Ascending aorta (tissue), 2 donors: ENCODE measurements around the gene SIM2. TPM values are rescaled to one million over a fixed set of nuclear protein-coding genes. Genes with fewer than 3 reads are reported as not detected.
A peak's percentile ranks its signal among the peaks of the same experiment; 100 is the strongest.

Experiments
- DNase-seq, 2 donors: peaks; one replicate each; pipeline ENCODE4 v3.0.0-alpha.2; 2019; ENCODE audit warnings: low spot score in 2 of 2
- H3K27ac ChIP-seq, 2 donors: fragments of 200-600 bp; sonication (generic); one replicate each; pipeline ENCODE4 v1.5.1; 2016 to 2017; ENCODE audit warnings: mild to moderate bottlenecking in 1 of 2
- H3K27me3 ChIP-seq: fragments of 200-600 bp; sonication (generic); one replicate; pipeline ENCODE4 v1.5.1; 2017
- H3K36me3 ChIP-seq, 2 donors: fragments of 200-600 bp; sonication (generic); one replicate each; pipeline ENCODE4 v1.5.1; 2016
- H3K4me1 ChIP-seq, 2 donors: fragments of 200-600 bp; sonication (generic); one replicate each; pipeline ENCODE4 v1.5.1; 2016 to 2017; ENCODE audit warnings: mild to moderate bottlenecking in 1 of 2
- H3K4me3 ChIP-seq, 2 donors: fragments of 200-600 bp; sonication (generic); one replicate each; pipeline ENCODE4 v1.5.1; 2016 to 2017; ENCODE audit warnings: mild to moderate bottlenecking in 1 of 2
- H3K9me3 ChIP-seq, 2 donors: fragments of 200-600 bp; sonication (generic); one replicate each; pipeline ENCODE4 v1.5.1; 2016
- CTCF ChIP-seq, 3 experiments: fragments of 200-600 bp in 2 of 3; fragments of 450-650 bp in 1 of 3; sonication (generic) in 2 of 3; IDR thresholded peaks; one replicate each; pipeline ENCODE4 v1.5.1; 2016 to 2019; ENCODE audit warnings: antibody characterized with exemption in 3 of 3, mild to moderate bottlenecking in 1 of 3, moderate library complexity in 1 of 3
- intact Hi-C: fragments of 100-400 bp; cut with DNase I; formaldehyde crosslinking; loops from one replicate; pipeline ENCODE4 v1.15.1; 2023
- total RNA-seq: library from RNA; depleted of rRNA; stranded (reverse); fragments of >200 nt; gene quantifications from one replicate; pipeline ENCODE4 v1.1.0, GENCODE V29; 2016

SIM2 gene
- total RNA-seq, 1 donor from 2014 or later = not detected

DNA sequence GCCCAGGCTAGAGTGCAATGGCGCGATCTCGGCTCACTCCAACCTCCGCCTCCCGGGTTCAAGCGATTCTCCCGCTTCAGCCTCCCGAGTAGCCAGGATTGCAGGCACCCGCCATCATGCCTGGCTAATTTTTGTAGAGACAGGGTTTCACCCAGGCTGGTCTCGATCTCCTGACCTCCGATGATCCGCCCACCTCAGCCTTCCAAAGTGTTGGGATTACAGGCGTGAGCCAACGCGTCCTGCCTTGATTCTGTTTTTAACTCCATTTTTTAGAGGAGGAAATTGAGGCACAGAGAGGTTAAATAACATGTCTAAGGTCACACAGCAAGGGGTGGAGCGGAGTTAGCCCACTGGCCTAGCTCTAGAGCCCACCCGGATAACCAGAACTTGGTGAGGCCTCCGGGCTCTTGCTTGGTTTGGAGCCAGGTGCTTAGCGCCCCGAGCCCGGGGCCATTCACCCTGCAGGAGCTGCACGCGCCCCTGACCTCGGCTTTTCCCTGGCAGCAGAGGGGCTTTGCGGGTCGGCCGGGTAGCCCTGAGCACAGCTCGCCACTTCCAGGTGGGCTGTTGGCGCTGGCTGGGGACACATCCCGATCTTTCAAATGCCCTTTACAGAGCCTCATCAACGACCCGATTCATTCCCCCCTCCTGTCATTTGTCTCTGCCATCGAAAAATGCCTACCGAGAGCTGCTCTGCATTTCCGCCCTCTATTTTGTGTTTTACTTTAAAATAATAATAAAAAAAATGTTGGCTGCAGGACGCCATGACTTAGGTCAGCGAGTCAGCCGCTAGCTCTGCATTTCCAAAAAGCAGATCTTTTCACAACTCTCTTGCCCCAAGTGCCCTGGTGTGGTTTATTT is 11.2 kb downstream of the SIM2 start:
- TF ChIP-seq CTCF (IDR thresholded peaks at IDR 0.05) = no peak

DNA sequence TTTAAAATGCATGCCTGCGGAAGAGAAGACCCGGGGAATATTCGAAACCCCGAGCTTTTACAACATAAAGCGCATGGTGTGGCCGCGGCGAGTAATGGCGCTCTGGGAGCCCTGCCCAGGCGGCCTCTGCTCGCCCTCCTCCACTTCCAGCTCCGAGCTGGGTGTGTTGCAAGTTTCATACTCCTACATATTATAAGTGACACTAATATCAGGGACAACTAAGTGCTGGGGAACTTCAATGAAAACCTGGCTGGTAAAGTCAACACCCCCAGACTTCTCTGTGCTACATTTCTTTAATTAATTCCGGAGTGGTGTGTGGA is 11.8 kb downstream of the SIM2 start:
- H3K9me3 ChIP-seq = no peaks in the 10 kb centered on the region
- DNase-seq = peak in 1 of 2 donors; percentile 35
- H3K27ac ChIP-seq = no peak overlapping the region
- TF ChIP-seq CTCF (IDR thresholded peaks at IDR 0.05) = no peak
- intact Hi-C loops = no loop called here
- no peak overlapping the region for H3K4me3 ChIP-seq
- peaks cover 58% of the 10 kb centered on the region for H3K27me3 ChIP-seq
- no peaks in the 10 kb centered on the region for H3K36me3 ChIP-seq
- peaks cover 8 to 16% of the 10 kb centered on the region in 2 donors for H3K4me1 ChIP-seq

More for the DNA sequence above, 11.2 kb downstream of the SIM2 start:
- no peak overlapping the region for H3K27ac ChIP-seq
- peaks cover 58% of the 10 kb centered on the region for H3K27me3 ChIP-seq
- no peaks in the 10 kb centered on the region for H3K9me3 ChIP-seq
- intact Hi-C loops = no loop called here
- no peaks in the 10 kb centered on the region for H3K36me3 ChIP-seq
- no peak overlapping the region for H3K4me3 ChIP-seq
- peak in 1 of 2 donors; percentile 44 for DNase-seq
- peaks cover 8 to 21% of the 10 kb centered on the region in 2 donors for H3K4me1 ChIP-seq

GRCh38 chr21:36713746-36714145 is 14.8 kb downstream of the SIM2 start:
- no peak overlapping the region for H3K27ac ChIP-seq
- H3K9me3 ChIP-seq = no peaks in the 10 kb centered on the region
- no peak for TF ChIP-seq CTCF (IDR thresholded peaks at IDR 0.05)
- peaks cover 4 to 7% of the 10 kb centered on the region in 2 donors for H3K4me1 ChIP-seq
- no peaks in the 10 kb centered on the region for H3K36me3 ChIP-seq
- no peak overlapping the region for H3K4me3 ChIP-seq
- intact Hi-C loops = no loop called here
- peaks cover 30% of the 10 kb centered on the region for H3K27me3 ChIP-seq
- DNase-seq = no peak

DNA sequence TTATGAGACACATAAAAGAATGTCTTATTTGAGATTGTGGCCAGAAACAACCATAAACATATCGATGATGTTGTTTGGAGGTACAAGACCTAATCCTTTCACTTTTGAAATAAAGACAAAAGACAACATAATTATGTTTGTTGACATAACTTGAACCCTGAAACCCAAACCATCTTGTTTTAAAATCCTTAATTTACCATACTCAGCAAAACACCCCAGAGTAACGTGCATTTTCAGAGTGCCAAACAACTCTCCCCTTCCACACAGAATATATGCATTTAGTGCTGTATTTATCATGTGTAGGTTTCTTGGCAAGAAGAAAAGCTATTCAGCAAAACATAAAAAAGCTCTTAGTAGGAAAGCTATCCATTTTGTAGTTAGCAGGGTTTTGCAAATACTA is 17.5 kb downstream of the SIM2 start:
- H3K4me1 ChIP-seq = no peaks in the 10 kb centered on the region
- H3K27ac ChIP-seq = no peak overlapping the region
- H3K9me3 ChIP-seq = no peaks in the 10 kb centered on the region
- intact Hi-C loops = no loop called here
- no peak overlapping the region for H3K4me3 ChIP-seq
- H3K36me3 ChIP-seq = no peaks in the 10 kb centered on the region
- TF ChIP-seq CTCF (IDR thresholded peaks at IDR 0.05) = no peak
- H3K27me3 ChIP-seq = peaks cover 16% of the 10 kb centered on the region
- DNase-seq = no peak

DNA sequence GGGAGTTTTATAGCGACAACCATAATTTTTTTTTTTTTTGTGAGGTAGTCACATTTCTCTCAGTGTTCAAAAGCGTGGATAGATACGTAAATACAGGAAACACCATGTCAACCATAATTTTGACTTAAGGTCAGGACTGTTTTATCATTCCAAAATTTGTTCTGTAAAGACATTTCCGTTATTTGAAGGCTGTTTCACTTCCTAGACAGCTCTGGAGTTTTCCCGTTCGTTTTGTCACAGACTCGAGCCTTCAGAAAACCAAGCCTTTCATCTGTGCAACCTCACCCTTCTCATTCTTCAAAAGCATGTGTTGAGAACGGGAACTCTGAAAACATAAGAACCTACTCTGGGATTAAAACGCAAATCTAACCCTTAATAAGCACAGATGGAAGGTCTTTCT is 17.9 kb downstream of the SIM2 start:
- TF ChIP-seq CTCF (IDR thresholded peaks at IDR 0.05) = no peak
- Histone ChIP-seq H3K36me3 (no peaks in the 10 kb centered on the region), H3K9me3 (no peaks in the 10 kb centered on the region), H3K27ac (no peak overlapping the region), H3K27me3 (peaks cover 16% of the 10 kb centered on the region), H3K4me3 (no peak overlapping the region), H3K4me1 (no peaks in the 10 kb centered on the region)
- intact Hi-C loops = no loop called here
- no peak for DNase-seq
